CD4-positive, alpha-beta T cell treated with Interleukin-4 for 4 hours (primary cell): Measurements from ENCODE around the gene PCLO.

Experiments
- DNase-seq: peaks from one replicate; pipeline ENCODE4 v3.0.0-alpha.2; 2020

PCLO gene

DNA sequence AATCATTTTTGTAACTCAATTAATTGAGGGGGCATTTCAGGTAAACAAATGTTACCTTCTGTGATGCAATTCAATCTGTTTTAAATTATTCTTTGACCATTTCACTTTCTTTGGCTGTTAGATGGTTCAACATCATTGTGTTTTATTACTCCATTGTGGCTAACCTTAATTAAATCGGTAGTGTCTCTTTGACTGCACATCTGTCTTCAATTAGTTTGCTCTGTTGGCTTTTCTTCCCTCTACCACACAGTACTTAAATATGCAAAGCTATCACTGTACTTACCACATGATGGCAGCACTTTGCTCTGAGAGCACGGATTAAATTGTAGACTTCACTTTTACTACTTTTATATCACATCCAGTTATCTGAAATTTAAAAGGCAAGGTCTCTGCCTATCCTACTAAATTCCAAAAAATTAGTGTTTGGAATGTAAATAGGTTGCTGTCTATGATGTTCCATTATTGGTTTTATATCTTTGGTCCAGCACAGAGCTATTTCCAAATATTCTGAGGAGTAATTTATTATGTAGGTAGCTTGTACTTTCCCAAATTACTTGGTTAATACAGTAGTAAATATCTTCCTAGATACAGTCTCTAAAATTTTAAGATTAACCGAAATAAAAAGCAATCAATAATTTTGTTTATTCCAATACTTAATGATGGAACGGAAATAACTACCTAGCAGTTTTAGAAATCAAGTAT is 352.0 kb downstream of the PCLO start:
- DNase-seq: no peak

DNA sequence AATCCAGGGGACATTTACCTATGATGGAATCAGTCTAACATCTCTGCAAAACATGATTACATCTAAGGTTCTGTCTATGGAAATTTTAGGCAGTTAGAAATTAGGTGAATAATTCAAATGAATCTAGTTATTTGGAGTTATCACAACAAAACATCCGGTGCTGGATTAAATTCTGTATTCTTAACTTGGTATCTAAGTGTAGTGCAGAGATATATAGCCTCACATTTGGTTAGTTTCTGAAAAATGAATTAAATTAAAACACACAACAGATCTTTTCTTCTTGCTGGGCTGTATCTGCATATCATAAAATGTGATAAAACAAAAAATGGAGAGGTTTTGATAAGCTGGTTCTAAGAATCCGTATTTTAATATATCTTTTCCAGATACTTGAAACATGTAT is 354.1 kb downstream of the PCLO start:
- no peak for DNase-seq

DNA sequence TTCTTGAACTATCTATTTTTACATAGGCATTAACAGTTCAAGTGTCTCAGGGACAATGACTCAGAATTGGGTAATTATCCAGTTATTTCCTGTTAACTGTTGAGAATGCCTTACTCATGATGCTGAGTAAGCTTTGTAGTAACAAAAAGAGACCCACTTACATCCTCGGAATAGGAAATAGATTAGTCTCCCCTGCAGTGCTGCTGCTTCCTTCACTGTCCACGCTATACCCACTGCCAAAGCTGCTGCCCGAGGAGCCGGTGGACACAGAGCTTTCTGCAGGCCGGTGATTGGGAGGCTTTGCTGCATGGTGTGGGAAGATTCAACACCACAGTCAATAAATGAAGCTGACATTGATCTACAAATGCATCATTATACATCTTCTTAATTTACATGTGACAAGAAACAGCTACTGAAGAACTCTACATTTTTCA is 357.1 kb downstream of the PCLO start:
- DNase-seq: no peak

DNA sequence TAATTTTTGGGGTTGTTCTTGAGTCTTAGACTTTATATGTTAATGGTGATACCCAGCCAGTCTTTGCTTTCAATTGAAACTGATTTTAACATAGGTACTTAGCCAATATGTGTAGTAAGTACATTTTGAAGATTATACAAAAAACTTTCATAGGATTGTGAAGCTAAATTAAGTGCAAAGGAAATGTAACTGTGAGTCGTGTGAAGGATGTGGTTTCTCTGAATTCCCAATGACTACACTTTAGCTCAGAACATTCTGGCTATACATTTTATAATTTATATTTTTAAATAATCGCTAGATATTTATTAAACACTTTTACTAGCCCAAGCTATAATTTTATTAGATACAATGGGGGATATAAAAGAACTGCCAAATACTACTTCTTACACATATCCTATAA is 359.3 kb downstream of the PCLO start:
- DNase-seq: no peak

- no peak for DNase-seq
Measured at GRCh38 chr7:82789883-82790609, 372.6 kb downstream of the PCLO start.

DNA sequence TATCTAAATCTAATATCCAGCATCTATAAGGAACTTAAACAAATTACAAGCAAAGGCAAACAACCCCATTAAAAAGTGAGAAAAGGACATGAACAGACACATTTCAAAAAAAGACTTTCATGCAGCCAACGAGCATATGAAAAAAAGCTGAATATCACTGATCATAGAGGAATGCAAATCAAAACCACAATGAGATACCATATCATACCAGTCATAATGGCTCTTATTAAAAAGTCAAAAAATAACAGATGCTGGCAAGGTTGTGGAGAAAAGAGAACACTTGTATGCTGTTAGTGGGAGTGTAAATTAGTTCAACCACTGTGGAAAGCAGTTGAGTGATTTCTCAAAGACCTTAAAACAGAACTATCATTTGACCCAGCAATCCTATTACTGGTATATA is 384.7 kb downstream of the PCLO start:
- no peak for DNase-seq

GRCh38 chr7:82762880-82763279 is 399.8 kb downstream of the PCLO start:
- no peak for DNase-seq

DNA sequence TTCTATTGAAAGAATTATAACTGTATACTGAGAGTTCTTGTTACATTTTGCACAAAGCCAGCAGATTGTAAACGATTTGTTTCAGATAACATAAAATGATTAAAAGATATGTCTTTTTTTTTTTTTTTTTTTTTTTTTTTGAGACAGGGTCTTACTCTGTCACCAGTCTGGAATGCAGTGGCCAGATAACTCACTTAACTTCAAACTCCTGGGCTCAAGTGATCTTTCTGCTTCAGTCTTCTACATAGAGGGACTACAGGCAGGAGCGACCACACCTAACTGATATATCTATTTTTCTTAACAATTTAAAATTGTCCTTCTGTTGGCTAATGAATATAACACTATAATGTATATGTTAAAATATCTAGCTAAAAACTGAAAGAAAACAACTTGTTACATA is 401.9 kb downstream of the PCLO start:
- DNase-seq: no peak

GRCh38 chr7:82760074-82760473 is 402.6 kb downstream of the PCLO start:
- DNase-seq: no peak

GRCh38 chr7:82755705-82756551 is 406.8 kb downstream of the PCLO start:
- no peak for DNase-seq

GRCh38 chr7:82750007-82750406 is 412.7 kb downstream of the PCLO start:
- DNase-seq: no peak

DNA sequence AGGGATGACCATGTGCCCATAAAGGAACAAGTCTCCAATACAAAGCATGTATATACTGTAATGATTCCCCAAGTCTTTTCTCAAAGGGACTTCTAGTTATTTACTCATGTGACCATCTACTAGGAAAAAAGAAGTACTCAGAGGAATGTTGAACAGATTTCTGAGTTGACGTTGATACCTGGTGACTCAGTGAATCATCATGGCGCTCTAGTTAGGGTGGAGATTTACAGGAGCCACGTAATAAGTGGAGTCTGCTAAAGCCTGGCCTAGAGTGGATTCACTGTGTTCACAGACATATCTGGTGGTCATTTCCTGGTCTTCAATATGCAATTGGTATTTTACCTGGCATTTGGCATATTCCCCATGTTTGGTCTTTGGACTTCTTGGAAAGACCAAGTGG is 416.9 kb downstream of the PCLO start:
- no peak for DNase-seq

- DNase-seq: no peak
Measured at GRCh38 chr7:82745117-82745516, 417.6 kb downstream of the PCLO start.

- DNase-seq: no peak
Measured at GRCh38 chr7:82742163-82742562, 420.5 kb downstream of the PCLO start.

DNA sequence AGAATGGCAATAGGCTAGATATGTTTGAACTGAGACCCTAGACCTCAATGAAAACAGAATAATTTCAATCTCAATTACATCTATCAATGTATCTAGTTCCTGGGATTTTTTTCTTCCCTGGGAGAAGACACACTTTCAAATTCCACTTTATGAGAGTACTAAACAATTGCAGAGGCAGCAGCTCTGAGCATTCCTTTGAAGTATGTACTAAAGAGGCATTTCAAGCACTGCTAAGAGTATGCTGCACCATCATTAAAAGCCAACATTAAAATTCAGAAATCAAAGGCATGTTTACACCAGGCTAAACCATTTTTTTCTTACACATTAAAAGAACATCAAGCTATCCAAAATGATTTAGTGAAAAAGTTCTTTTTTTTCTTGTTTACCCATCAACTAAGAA is 421.2 kb downstream of the PCLO start:
- no peak for DNase-seq

DNA sequence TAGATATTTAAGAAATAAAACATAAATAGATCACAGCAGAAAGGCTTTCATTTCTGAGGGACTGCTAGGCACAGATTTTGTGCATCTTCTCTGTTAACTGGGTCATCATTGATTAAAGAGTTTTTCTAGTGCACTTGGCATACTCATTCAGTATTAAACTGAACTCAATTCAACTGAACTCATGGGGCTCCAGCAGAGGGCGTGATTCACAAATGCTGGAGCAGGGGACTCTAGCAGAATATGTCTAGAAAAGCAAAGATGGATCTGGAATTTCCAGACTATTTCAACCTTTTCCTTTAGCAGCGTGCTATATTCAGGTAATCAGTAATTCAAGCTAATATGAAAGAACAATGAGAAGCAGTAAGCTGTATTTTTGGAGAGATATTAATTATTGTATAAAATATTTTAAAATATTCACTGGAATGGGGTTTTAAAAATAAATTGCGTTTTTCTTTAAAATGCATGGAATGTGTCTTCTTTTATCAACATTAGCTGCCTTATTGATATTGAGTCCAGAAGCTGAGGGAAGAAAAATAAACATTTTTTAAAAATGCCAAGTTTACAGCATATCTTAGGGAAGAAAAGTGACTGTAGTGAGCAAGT is 422.3 kb downstream of the PCLO start:
- no peak for DNase-seq

DNA sequence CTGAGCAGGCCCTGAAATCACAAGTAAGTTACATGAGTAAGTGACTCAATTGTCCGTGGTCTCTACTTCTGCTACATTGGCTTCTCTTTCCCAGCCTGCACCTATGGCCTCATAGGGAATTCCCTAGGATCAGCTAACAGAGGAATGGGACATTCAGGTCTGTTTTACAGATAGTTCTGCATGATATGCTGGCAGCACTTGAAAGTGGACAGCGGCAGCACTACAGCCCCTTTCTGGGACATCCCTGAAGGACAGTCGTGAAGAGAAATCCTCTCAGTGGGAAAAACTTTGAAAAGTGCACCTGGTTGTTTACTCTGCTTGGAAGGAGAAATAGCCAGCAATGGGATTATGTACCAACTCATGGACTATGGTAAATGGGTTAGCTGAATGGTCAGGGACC is 426.1 kb downstream of the PCLO start:
- no peak for DNase-seq

GRCh38 chr7:82732677-82733076 is 430.0 kb downstream of the PCLO start:
- no peak for DNase-seq

DNA sequence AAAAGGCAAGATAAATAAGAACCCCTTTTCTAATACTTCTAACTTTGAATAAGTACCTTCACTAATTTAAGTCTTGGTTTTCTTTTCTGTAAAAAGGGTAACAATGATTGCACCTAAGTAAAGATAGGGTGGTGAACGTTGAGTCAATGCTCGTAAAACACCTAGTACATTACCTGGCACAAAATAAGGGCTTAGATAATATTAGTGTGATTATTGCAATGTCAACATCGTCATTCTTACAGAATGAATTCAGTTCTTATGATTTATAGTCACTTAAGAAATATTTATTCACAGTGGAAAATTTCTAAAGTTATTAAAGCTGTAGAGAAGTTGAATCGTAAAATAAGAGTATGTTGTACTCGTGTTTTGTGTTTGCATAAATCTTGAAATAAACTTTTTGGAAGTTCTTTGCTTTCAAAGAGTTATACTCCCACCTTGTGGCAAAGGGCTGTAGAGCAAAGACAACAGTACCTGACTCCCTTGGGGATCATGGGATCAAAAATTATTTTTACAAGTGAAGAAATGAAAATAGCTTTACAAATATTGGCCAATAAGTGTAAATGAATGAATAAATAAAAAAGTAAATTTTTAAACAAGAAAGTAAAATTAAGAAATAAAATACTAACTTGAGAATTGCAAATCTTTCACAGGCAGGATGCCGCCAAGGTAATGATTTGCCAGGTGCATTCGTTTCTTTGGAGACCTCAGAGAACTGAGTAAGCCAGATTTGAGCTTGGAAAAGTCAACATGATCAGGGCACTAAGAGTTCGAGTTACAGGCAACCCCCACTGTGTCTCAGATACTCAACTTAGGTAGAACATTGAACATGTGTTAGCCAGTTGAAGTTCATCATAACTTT is 433.3 kb downstream of the PCLO start:
- no peak for DNase-seq

DNA sequence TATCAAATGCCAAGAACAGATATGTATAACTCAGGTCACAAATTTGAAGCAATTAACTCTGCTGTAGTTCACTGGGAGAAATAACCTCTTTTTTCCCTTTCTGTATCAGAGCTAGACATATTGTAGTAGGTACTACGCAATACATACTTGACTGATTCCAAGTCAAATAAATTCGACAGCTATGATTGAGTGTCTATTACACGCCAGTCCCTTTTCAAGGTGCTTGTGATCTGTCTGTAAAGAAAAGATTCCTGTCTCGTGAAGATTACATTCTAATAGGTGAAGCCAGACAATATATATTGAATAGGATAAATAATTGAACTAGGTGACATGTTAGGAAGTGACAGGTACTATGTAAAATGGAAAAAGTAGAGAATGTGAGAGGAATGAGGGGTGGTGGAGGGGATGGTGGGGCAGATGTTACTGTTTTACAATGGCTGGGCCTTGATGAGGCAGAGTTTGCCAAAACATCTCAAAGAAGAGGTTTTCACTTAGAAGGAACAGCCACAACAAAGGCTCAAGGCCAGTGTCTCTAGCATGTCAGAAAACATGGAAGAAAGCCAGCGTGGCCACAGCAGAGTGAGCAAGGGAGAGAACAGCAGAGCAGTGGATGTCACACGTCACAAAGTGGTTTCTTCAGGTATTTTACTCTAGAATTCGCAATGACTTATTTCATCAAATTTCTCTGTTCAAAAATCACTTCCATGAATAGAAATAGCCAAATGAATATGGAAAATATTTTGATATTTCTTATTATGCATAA is 436.5 kb downstream of the PCLO start:
- no peak for DNase-seq

DNA sequence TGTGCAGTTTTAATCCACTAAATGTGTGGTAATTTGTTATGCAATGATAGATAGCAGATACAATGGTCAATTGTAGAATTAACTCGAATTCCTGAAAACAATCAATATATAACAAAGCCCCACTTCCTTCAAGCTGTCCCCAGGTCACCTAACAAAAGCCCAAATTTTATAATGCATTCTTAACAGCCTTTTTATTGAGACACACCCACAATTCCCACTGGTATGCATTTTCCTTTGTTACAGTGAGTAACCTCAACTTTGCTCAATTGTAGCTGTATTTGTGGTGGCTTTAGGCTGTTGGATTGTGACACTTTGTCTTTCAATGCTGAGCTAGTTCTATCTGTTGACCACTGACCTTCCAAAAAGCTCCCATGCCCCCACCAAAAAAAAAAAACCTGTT is 439.3 kb downstream of the PCLO start:
- DNase-seq: no peak

DNA sequence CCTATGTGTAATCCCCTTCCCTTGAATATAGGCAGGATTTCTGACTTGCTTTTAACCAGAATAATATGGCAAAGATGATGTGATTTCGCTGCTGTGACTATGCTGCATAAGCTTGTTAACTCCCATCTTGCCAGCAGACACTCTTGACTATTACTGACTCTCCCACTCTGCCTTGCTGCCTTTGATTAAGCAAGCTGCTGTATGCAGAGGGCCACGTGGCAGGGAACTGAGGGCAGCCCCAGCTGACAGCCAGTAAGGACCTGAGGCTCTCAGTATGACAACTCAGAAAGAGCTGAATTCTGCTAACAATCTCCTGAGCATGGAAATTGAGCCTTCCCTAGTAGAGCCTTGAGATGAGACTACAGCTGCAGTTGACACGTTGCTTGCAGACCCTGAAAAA is 439.7 kb downstream of the PCLO start:
- no peak for DNase-seq
